ENCODE results near the gene ADAM8. TPM values are rescaled to one million over a fixed set of nuclear protein-coding genes. Genes with fewer than 3 reads are reported as not detected.

Gene ADAM8
- total RNA-seq, 1 donor from 2014 or later, result 1.5 TPM

- DNase-seq (ENCODE audit: low spot score), result no peak
- H3K27ac Mint-ChIP-seq (ENCODE audit: unreplicated experiment), result no peak overlapping the region
- H3K36me3 Mint-ChIP-seq (ENCODE audit: low read depth, unreplicated experiment), result peaks cover 19% of the 10 kb centered on the region
- no peaks in the 10 kb centered on the region for H3K27me3 Mint-ChIP-seq (ENCODE audit: unreplicated experiment)
- no peak overlapping the region for H3K4me3 Mint-ChIP-seq (ENCODE audit: unreplicated experiment)
- H3K4me1 Mint-ChIP-seq (ENCODE audit: unreplicated experiment), result peaks cover 4% of the 10 kb centered on the region
- H3K9me3 Mint-ChIP-seq (ENCODE audit: unreplicated experiment), result no peaks in the 10 kb centered on the region
- TF ChIP-seq, protein P1, sequence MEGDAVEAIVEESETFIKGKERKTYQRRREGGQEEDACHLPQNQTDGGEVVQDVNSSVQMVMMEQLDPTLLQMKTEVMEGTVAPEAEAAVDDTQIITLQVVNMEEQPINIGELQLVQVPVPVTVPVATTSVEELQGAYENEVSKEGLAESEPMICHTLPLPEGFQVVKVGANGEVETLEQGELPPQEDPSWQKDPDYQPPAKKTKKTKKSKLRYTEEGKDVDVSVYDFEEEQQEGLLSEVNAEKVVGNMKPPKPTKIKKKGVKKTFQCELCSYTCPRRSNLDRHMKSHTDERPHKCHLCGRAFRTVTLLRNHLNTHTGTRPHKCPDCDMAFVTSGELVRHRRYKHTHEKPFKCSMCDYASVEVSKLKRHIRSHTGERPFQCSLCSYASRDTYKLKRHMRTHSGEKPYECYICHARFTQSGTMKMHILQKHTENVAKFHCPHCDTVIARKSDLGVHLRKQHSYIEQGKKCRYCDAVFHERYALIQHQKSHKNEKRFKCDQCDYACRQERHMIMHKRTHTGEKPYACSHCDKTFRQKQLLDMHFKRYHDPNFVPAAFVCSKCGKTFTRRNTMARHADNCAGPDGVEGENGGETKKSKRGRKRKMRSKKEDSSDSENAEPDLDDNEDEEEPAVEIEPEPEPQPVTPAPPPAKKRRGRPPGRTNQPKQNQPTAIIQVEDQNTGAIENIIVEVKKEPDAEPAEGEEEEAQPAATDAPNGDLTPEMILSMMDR (IDR thresholded peaks at IDR 0.05; ENCODE audit: unreplicated experiment), result no peak
These were observed 25.6 kb upstream of the ADAM8 start for GRCh38 chr10:133302230-133302629.

DNA sequence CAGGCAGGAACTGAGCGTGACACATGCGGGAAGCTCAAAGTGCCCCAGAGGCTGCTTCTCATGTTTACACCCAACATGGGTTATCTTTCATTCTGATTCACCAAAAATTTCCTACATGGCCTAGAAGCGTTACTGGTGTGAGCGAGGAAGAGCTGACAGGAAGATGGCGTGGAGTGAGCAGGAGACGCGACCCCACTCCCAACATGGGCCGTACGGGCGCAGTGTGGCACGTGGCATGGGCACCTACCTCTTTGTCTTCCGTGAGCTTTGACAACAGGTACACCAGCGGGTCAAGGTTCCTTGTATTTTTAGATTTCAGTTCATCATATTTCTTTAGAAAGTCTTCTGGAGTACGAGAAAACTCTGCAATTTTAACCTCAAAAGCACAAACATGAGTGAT lies 23.1 kb upstream of the ADAM8 start:
- TF ChIP-seq, protein P1 (IDR thresholded peaks at IDR 0.05; ENCODE audit: unreplicated experiment), result no peak
- Mint-ChIP-seq H3K36me3 (ENCODE audit: low read depth, unreplicated experiment) (peaks cover 26% of the 10 kb centered on the region), H3K27ac (ENCODE audit: unreplicated experiment) (no peak overlapping the region), H3K4me3 (ENCODE audit: unreplicated experiment) (no peak overlapping the region), H3K27me3 (ENCODE audit: unreplicated experiment) (peaks cover 2% of the 10 kb centered on the region), H3K4me1 (ENCODE audit: unreplicated experiment) (no peaks in the 10 kb centered on the region), H3K9me3 (ENCODE audit: unreplicated experiment) (no peaks in the 10 kb centered on the region)
- no peak for DNase-seq (ENCODE audit: low spot score)

DNA sequence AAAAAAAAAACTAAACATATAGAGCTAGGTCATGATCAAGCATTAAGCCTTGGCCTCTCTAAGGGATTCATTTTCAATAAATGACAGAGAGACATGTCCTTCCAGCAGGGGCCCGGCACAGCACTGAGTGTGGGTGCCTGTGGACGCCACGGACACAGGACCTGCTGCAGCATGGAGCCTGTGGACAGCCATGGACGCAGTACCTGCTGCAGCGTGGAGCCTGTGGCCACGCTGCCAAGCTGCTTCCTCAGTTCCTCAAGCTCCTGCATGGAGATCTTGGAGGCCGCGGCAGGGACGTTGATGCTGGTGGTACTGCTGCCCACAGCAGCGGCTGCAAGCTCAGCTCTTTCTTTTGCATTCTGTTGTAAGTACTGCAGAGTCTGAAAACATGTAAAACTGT lies 22.6 kb upstream of the ADAM8 start:
- peaks cover 30% of the 10 kb centered on the region for H3K36me3 Mint-ChIP-seq (ENCODE audit: low read depth, unreplicated experiment)

DNA sequence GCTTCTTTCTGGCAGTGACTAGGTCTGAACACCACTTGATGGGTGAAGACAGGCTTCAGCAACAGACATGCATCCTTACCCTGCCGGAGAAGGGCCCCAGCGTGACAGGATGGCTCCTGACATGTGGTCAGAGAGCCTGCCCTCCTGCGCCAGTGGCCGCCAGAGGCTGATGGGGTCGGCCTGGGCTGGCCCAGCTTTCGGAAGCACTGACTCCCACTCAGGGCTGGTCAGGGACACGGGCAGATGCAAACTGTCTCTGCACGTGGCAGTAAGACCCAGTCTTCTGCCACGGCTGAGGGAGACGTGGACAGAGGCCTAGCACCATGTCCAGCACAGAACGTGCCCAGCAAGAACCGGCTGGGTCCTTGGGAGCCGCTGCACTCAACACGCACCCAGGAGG lies 21.8 kb upstream of the ADAM8 start:
- no peaks in the 10 kb centered on the region for H3K4me1 Mint-ChIP-seq (ENCODE audit: unreplicated experiment)
- TF ChIP-seq, protein P1 (IDR thresholded peaks at IDR 0.05; ENCODE audit: unreplicated experiment), result no peak
- H3K9me3 Mint-ChIP-seq (ENCODE audit: unreplicated experiment), result no peaks in the 10 kb centered on the region
- H3K36me3 Mint-ChIP-seq (ENCODE audit: low read depth, unreplicated experiment), result peaks cover 34% of the 10 kb centered on the region
- H3K27me3 Mint-ChIP-seq (ENCODE audit: unreplicated experiment), result peaks cover 2% of the 10 kb centered on the region
- DNase-seq (ENCODE audit: low spot score), result no peak
- H3K27ac Mint-ChIP-seq (ENCODE audit: unreplicated experiment), result no peak overlapping the region
- no peak overlapping the region for H3K4me3 Mint-ChIP-seq (ENCODE audit: unreplicated experiment)

More for the DNA sequence above, 22.6 kb upstream of the ADAM8 start:
- Mint-ChIP-seq H3K9me3 (ENCODE audit: unreplicated experiment) (no peaks in the 10 kb centered on the region), H3K27ac (ENCODE audit: unreplicated experiment) (no peak overlapping the region), H3K4me1 (ENCODE audit: unreplicated experiment) (no peaks in the 10 kb centered on the region), H3K4me3 (ENCODE audit: unreplicated experiment) (no peak overlapping the region), H3K27me3 (ENCODE audit: unreplicated experiment) (peaks cover 2% of the 10 kb centered on the region)
- no peak for DNase-seq (ENCODE audit: low spot score)
- TF ChIP-seq, protein P1 (IDR thresholded peaks at IDR 0.05; ENCODE audit: unreplicated experiment), result no peak

DNA sequence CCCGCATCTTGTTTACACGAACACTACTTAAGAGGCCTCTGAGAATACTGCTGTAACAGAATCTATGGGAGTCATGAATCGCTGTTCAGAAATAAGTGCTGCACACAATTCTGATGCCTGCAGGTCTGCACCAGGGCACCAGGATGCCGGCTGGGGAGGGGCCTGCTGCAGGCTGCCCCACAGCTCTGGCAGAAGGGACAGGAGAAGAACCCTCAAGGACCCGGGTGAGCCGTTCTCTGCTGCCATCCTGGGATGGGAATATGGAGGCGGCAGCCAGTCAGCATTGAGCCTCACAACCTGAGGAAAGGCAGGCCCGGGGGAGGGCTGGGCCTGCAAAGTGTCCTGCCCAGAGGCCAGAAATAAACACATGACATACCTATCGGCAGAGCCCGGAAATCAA lies 20.8 kb upstream of the ADAM8 start:
- no peaks in the 10 kb centered on the region for H3K4me1 Mint-ChIP-seq (ENCODE audit: unreplicated experiment)
- H3K27ac Mint-ChIP-seq (ENCODE audit: unreplicated experiment), result no peak overlapping the region
- DNase-seq (ENCODE audit: low spot score), result no peak
- TF ChIP-seq, protein P1 (IDR thresholded peaks at IDR 0.05; ENCODE audit: unreplicated experiment), result no peak
- H3K4me3 Mint-ChIP-seq (ENCODE audit: unreplicated experiment), result no peak overlapping the region
- H3K27me3 Mint-ChIP-seq (ENCODE audit: unreplicated experiment), result peaks cover 2% of the 10 kb centered on the region
- H3K9me3 Mint-ChIP-seq (ENCODE audit: unreplicated experiment), result no peaks in the 10 kb centered on the region
- peaks cover 30% of the 10 kb centered on the region for H3K36me3 Mint-ChIP-seq (ENCODE audit: low read depth, unreplicated experiment)

All from endothelial cell (in vitro differentiated cells).